ENCODE results near the gene CARMIL3. TPM values are rescaled to one million over a fixed set of nuclear protein-coding genes. Genes with fewer than 3 reads are reported as not detected.
"Not testable (repeated sequence)": the region's sequence is repeated elsewhere in the genome, so short reads cannot be mapped to it uniquely, and the experiment has no call there.

CARMIL3 gene
- total and polyA plus RNA-seq, 2 of the 8 experiments (the other 6 are each of a cell fraction or from before 2014, with no cell fraction given) = 6.0 to 9.0 TPM

GRCh38 chr14:24019944-24020343 lies 31.9 kb upstream of the CARMIL3 start:
- H2AFZ ChIP-seq (ENCODE audit: low read length); H3K4ac ChIP-seq (replicated peaks; ENCODE audit: insufficient read length, low read depth, low read length); H3K18ac ChIP-seq (ENCODE audit: extremely low read depth, low read length); H2BK12ac ChIP-seq (ENCODE audit: low read depth, low read length); H3K79me1 ChIP-seq (ENCODE audit: low read depth, low read length); H2BK15ac ChIP-seq (ENCODE audit: low read length); H3K36me3 ChIP-seq (ENCODE audit: control insufficient read depth in 2 of 4, insufficient read depth in 4 of 4, low read length in 3 of 4); H4K8ac ChIP-seq (ENCODE audit: extremely low read depth, insufficient read depth, low read length); H3K56ac ChIP-seq (replicated peaks; ENCODE audit: insufficient read length, low read depth, low read length); DNase-seq (ENCODE audit: low read depth in 1 of 2, low spot score in 2 of 2); H3K9ac ChIP-seq (replicated peaks in 1 of 4; ENCODE audit: extremely low read depth in 1 of 4, low read depth in 3 of 4, low read length in 3 of 4); H3K27me3 ChIP-seq (replicated peaks in 1 of 4; ENCODE audit: control insufficient read depth in 3 of 4, extremely low read depth in 1 of 4, insufficient read depth in 3 of 4, low read length in 3 of 4); H3K4me1 ChIP-seq (replicated peaks in 1 of 4; ENCODE audit: control insufficient read depth in 3 of 4, insufficient read depth in 4 of 4, low read length in 3 of 4); H2BK20ac ChIP-seq (ENCODE audit: low read length); H3K79me2 ChIP-seq (ENCODE audit: control insufficient read depth in 1 of 2, insufficient read depth in 2 of 2, low read length in 2 of 2); H3K27ac ChIP-seq (ENCODE audit: low read depth, low read length); H4K91ac ChIP-seq (replicated peaks; ENCODE audit: insufficient read length, low read length); H3K23ac ChIP-seq (ENCODE audit: insufficient read length); POLR2A ChIA-PET (ENCODE audit: partially characterized antibody); H3K4me2 ChIP-seq (ENCODE audit: insufficient read depth in 1 of 2, low read depth in 2 of 2, low read length in 2 of 2); H4K5ac ChIP-seq (ENCODE audit: insufficient read length, low read depth, low read length); H3K23me2 ChIP-seq (ENCODE audit: low read depth, low read length); H3K14ac ChIP-seq (ENCODE audit: insufficient read length); H4K20me1 ChIP-seq (replicated peaks in 1 of 2; ENCODE audit: control insufficient read depth in 1 of 2, insufficient read depth in 2 of 2, low read length in 2 of 2); H2AK5ac ChIP-seq (ENCODE audit: low read depth, low read length); H2BK120ac ChIP-seq (replicated peaks; ENCODE audit: low read depth, low read length); H3K9me3 ChIP-seq (ENCODE audit: insufficient read depth in 2 of 2, low read depth in 1 of 2, low read length in 1 of 2); H3K4me3 ChIP-seq (ENCODE audit: extremely low read depth in 1 of 4, insufficient read depth in 2 of 4, low read depth in 3 of 4, low read length in 4 of 4); H2BK5ac ChIP-seq (ENCODE audit: low read depth, low read length): not testable (repeated sequence)
- peak in 1 of 3 experiments; percentile 2; a peak in 1 of 4 replicates for TF ChIP-seq CTCF (IDR thresholded peaks at IDR 0.05; ENCODE audit: control extremely low read depth in 1 of 3, insufficient read depth in 1 of 3, low read depth in 1 of 3, low read length in 3 of 3)
- 0 out of 2 replicates have a peak, but pooled peaks have one; percentile 19 for TF ChIP-seq MAFK (IDR thresholded peaks at IDR 0.05; ENCODE audit: low read depth, low read length)
- CTCF ChIA-PET (ENCODE audit: partially characterized antibody) = interaction anchor here (0.9 to 2.2 kb wide), 4 partner anchors 14 to 48 kb away, joined by 3 to 9 read pairs (median 3); no protein-coding TSS in a partner anchor
- 66% methylated on average over 2 of the region's 2 CpGs; no CpG with 5 or more reads in 1 of the 2 experiments for WGBS, 2 experiments (ENCODE audit: extremely low coverage in 1 of 2, insufficient coverage in 1 of 2, insufficient read length in 1 of 2, insufficient replicate concordance in 2 of 2, low coverage in 1 of 2, low lambda C conversion rate in 2 of 2, missing lambda C conversion rate in 1 of 2)
- FAIRE-seq = peak; percentile 7

Measured in H1 (cell line).